Fibroblast of skin of right biceps (primary cell): ENCODE measurements around the gene MAGI2.

Experiments
- DNase-seq: peaks from one replicate; pipeline ENCODE4 v3.0.0-alpha.2; 2013

Gene MAGI2

DNA sequence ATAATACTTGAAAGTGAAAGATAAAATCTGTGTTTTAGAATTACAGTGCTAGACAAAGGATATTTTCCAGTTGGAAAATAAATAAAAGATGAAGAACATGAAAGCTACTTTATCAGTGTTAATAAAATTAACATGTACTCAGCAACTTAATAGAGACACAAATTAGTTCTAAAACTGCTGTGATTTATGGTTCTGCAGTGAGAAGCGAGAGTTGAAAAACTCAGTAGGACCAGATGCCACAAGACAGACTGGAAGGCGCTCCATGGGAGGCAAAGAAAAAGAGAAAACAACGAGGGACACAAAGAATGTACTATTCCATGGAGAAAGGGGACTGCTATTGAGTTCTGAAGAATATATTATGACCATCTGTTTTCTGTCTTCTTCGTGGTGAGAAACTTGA lies 1064.4 kb downstream of the MAGI2 start:
- no peak for DNase-seq

DNA sequence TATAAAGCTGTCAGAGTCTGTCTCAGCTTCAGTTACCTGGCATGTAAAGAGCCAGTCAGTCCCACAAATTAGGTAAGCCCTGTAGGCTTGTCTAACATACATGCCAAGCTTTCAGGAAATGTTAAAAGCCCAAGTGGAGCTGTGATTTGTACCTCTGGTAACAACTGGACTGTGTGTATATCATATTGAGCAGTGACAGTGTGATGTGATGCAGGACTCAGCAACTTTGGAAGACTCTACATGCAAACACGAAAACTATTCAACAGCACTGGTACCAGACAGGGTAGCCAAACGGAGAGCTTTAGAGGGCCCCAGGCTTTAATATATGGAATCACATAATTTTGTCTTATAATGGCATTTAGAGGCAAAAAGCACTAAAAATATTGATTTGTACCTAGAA lies 1066.9 kb downstream of the MAGI2 start:
- no peak for DNase-seq

DNA sequence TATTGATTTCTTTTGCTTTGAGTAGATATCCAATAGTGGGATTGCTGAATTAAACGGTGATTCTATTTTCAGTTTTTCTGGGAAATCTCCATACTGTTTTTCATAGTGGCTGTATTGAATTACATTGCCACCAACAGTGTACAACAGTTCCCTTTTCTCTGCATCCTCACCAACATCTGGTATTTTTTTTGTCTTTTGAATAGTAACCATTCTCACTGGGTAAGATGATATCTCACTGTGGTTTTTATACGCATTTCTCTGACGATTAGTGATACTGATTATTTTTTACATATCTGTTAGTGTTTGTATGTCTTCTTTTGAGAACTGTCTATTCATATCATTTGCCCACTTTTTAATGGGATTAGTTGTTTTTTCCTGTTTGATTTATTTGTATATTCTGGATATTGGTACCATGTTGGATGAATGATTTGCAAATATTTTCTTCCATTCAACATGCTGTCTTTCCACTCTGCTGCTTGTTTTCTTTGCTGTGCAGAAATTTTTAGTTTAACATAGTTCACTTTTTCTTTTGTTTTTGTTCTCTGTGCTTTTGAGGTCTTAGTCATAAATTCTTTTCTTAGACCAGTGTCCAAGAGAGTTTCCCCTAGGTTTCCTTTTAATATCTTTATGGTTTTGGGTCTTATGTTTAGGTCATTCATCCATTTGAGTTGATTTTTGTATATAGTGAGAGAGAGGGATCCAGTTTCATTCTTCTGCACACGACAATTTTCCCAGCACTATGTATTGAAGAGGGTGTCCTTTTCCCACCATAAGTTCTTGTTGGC lies 1070.2 kb downstream of the MAGI2 start:
- peak; percentile 14 for DNase-seq

DNA sequence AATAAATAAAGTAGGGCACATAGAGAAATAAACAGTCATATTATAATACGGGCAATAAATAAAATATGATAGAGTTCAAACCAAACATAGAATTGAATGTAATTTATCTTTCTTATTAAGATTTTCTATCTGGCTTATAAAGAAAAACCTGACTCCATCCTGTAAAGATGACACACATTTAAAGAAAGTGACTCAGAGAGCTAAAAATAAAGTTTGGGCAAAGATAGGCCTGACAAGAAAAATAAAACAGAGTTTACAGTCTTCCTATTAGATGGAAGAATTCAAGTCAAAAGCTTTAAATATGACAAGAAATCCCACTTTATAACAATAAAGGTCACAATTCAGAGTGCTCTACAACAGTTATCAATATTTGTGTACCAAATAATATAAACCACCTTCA lies 1074.3 kb downstream of the MAGI2 start:
- DNase-seq = peak; percentile 61

DNA sequence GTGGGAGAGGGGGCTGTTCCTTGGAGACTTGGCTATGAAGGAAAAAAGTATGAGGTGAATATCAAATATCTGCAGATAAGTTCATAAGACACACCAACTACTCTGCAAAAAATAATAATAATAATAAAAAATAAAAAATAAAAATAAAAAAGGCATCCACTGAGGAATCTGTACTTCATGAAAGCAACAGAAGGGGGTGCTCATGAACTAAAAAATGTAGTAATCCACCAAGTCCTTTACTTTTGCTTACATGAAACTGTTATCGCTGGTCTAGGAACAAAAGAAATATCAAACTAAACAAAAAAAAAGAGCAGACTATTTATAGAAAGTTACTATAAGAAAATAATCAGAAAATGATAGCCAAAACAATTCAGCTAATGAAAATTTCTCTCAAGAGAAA lies 1075.9 kb downstream of the MAGI2 start:
- no peak for DNase-seq

DNA sequence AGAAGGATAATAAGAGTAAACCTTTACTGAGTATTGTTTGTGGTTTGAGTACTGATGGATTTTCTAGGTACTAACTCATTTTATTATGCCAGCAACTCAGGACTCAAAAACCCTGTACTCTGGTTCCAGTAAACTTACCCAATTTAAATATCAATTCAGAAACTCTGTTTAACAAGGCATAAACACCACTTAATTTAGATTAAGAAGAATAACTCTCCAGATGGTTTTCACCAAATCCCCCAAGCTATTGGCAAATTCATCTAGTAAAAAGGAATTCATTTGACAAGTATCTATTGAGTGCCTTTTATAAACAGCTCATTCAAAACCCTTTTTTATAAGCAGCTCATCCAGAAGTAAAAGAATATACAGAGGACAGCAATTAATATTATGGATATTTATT lies 1082.5 kb downstream of the MAGI2 start:
- no peak for DNase-seq

DNA sequence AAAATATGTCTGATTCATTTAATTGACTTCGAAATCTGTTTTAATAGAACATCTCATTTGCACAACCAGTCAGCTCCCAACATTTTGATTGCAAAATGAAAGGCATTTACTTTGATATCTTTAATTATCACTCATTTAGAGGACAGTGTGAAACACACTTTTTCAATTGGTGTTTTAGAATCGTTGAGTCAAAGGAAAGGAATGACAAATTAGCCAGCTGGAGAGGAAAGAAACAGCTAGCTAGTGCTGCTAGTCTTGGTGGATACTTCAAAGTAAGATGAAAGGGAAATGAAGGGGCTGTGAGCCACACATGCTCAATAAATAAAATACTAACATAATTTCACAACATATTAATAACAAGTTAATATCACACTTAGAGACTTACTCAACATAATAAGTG lies 1084.7 kb downstream of the MAGI2 start:
- peak; percentile 45 for DNase-seq

DNA sequence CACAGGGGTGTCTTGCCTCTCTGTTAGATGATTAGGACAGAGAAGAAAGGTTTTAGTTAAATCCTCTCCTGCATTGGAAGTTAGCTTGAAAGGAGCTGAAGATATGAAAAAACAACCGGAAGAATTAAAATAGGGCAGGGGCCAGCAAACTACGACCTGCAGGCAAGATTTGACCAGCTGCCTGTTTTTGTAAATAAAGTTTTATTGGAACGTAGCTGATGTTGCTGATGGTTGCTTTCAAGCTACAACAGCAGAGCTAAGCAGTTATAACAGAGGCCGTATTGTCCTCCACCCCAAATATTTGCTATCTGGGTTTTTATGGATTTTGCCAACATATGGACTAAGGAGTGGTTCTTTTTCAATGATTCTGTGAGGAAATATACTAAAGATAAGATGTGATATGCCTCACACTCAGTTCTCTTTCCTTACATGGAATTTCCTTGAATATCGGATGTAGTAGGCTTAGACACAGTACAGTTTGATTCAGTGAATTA lies 1086.1 kb downstream of the MAGI2 start:
- no peak for DNase-seq

DNA sequence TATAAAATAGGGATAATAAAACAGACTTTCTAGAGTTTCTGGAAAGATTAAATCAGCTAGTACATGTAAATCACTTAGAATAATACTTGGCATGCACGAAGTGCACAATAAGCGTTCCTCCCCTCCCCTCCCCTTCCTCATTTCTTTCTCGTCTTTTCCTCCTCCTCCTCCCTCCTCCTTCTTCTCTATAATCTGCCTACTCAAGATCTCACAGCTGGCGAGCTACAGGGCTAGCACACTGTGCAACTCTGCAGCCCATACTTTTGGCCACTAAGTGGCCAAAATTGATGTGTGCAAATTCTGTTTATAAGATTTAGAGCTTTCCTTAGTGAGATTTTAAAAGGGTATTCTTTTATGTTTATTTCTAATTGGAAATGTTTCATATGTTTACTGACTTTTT lies 1089.6 kb downstream of the MAGI2 start:
- DNase-seq = no peak

DNA sequence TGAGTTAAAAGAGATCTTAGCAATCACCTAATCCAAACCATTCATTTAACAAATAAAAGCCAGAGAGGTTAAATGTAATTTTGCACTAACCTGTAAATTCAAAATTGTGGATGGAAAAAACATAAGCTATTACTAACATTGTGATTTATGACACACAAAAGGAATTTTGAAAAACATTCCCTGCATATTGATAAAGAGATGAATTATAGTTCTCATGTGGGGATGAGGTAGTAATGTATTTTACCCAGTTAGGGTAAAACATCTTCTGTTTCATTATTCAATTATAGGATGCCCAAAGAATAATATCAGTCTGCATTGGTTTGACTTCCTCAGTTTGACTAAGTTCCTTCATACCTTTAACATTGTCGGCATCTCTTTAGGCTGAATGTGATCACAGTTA lies 1093.6 kb downstream of the MAGI2 start:
- DNase-seq = no peak

DNA sequence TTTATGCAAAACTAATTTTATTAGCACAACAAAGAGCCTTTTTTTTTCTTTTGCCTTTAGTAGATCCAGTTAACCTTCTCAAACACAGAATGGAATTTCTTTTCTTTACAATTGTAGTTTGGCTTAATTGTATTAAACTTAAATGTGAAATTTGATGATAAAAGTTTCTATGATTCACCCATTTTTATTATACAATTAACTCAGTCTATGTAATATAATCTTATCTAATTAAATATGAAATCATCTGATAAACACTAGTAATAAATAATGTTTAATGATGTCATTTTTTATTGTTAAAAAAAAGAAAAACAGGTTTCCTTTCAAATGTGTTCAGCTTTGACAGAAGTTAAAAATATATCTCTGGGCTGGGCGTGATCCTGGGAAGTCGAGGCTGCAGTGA lies 1095.8 kb downstream of the MAGI2 start:
- no peak for DNase-seq

DNA sequence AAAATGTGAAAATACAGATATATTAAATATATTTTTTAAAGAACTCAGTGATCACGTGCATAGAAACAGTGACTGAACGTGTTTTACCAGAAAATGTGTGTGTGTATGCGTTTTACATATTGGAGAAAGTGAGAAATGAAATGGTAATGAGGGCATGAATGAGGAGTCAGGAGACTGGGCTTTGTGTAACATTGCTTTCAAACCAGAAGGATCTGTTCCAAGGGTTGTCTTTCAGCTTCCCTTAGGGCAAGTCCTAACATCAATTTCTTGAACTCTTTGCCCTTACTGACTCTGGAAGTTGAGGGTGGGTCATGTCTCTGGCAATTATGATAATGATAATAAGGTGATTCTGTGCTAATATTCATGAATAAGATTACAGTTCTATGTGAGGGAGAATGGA lies 1097.6 kb downstream of the MAGI2 start:
- no peak for DNase-seq

DNA sequence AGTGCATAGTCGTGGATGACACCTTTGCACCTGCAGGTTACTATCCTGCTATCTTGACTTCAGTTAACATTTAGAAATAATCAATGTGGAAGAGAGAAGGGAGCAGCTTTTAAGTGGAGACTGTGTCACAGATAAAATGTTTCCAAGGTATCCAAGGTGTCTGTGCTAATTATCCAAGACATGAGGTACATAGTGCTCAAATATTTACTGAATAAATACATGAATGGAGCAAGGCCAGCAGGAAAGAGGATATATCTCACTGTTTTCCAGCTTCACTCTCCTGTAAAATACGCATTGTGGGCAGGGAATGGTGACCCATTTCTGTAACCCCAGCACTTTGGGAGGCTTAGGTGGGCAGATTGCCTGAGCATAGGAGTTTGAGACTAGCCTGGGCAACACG lies 1102.5 kb downstream of the MAGI2 start:
- no peak for DNase-seq

DNA sequence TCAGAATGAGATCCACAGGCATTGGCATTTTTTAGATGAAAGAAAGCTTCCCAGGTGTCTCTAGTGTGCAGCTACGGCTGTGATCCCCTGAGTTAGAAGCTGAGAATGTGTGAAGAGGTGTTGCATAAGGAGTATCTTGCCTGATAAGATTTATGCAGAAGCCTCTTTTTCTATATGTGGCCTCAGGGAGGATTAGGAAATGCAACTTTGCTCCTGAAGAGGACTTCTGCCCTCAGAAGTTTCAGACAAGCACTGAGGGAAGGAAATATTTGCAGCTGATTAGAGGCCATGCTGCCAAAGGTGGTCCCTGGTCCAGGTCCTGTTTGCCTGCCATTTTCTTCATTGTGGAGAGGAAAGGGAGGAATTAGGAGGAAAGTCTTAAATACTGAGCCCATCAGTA lies 1103.1 kb downstream of the MAGI2 start:
- DNase-seq = no peak

DNA sequence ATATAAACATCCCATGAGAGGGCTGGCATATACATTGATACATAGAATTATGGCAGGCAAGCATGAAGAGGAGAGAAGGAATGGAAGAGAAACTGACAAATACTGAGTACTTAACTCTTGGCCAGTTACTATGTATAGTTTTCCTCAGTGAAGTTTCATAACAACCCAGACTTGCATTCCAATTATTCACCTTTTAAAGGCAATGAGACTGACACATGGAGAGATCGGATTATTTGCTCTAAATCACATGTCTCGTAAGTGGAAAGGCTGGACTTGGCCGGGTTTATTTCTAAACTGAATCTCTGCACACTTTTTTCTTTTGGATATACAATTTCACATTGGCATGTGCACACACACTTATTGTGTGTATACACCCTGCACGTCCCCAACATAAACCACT lies 1106.6 kb downstream of the MAGI2 start:
- DNase-seq = no peak

DNA sequence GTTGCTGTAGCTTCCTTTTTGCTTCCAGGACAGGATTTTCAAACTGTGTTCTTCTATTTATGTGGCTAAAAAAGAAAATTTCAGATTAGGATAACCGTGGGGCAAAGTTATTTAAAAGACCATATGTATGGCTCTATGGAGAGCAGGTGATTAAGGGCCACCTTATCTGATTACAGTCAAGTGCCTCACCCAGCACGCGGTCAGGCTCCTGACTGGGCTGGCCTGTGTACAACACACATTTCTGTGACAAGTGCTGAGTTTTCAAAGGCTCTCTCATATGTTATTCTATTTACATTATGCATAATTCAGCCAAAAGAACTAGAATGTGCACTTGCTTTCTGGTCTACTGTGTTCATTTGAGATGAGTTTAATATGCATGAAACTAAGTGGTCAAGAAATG lies 1107.5 kb downstream of the MAGI2 start:
- DNase-seq = no peak

DNA sequence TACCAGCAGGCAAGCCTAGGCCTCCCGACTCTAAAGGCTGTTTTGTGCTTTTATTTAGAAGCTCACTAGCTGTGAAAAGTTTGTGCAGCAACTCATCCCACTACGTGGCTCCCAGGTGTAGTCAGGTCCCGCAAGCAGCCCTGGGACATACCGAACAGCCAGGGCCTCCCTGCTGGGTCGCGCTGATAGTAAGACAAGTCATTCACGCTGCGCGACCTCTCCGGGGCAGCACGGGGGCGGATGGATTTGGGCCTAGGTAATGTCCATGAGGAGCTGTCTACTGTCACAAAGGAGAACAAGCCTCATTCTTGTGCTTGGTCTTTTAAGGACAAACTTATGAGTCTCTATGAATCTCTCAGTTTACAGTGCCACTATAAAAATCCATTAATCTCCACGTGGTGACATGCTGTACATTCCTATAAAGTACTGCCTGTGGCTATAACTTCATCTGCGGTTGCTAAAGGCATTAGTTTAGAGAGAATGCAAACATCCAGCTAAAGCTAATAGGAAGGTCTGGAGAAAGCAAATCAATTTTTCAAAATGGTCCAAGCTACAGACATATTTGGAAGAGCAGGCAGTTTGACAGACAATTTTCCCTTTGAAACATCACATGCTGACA lies 1108.1 kb downstream of the MAGI2 start:
- DNase-seq = peak; percentile 50

DNA sequence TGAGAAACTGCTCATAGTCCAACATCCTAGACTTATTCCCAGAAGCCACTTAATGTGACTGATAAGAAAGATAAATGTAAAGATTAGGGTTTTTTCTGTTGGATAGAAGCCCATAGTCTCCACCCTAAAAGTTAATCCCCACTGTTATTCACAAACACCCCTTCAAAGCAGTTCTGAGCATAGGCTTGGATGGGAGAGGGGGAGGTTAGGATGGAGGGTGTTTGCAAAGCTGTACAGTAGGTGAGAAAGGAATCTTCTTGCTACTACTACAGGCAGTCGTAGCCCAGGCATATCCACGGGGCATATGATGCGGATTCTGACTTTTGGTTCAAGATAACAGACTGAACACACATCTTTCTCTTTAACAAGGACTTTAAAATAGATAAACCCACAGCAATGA lies 1119.0 kb downstream of the MAGI2 start:
- no peak for DNase-seq

DNA sequence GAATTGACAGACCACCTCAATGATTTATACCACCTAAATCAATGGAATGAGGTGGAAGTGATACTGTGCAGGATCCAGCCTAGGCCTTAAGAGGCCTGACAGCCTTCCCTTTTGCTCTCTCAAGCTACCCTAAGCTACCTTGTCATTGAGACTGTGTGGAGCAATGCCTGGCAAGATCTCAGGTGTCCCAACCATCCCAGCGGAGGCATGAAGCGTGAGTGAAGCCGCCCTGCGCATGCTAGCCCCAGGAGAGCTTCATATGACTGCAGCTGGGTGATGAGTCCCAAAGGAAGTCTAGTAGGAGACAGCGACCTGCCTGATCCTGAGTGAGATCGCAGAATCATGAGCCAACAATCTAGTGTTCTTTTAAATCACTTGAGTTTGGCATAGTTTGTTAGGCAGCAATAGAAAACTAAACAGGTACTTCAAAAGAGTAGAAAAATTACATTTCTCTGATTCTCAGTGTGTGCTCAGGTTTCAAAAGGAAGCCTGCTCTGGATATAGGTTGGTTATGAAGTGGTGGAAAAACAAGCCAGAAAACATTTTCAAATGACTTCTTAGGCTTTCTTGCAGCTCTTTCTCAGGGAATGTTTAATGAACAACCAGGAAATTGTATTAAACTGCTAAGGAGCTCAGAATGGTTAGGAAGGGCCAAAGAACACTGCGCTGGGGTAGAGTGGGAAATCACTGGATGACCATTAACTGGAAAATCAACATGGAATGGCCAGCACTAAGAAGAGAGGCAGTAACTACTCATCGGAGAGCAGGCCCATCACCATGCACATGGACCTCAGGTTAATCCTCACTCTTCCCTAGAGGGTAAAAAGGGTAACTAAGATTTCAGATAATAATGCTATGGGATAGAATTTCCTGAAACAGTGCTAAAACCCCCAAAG lies 1119.7 kb downstream of the MAGI2 start:
- DNase-seq = no peak

DNA sequence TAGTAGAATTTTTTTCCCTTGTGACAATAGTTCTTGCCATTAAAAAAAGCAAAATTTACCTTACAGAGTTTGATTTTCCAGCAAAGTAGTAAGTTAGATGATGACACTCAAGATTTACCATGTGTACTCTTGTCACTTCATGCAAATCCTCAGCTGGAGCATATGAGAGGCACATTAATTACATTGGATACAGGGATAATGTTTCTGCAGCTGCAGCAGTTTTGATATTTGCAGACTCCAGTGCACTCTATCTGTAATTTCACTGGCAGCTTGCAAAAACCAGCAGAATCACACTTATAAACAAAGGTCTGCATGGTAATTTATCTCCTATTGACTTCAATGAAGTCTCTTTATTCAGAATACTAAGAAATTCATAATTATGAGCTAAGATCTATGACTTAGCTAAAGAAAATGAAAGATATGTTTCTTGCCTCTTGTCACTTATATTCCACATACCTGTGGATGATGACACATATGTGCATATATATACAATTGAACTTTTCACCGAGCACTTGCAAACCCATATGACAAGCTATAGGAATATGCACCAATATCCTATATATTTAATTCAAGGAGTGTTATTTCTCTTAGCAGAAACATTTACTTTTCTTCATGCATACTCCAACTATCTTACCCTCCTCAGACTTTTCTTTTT lies 1124.3 kb downstream of the MAGI2 start:
- peak; percentile 63 for DNase-seq

DNA sequence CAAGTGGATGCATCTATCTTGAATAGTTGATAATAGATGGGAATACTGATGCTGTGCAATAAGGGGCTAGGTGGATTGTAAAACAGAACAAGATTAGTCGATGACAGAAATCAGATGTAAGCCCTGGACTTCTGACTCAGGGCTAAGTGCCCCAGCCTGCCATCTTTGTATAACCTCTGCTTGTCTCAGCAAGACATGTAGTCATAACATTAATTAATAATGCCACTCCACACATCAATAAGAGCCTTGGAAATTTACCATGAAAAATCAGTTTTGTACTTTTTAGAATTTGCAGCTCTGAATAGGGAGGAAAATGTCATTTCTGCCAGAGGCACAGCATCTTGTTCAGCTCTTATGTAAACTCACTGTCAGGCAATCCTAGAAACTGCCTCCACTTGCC lies 1125.7 kb downstream of the MAGI2 start:
- DNase-seq = no peak

DNA sequence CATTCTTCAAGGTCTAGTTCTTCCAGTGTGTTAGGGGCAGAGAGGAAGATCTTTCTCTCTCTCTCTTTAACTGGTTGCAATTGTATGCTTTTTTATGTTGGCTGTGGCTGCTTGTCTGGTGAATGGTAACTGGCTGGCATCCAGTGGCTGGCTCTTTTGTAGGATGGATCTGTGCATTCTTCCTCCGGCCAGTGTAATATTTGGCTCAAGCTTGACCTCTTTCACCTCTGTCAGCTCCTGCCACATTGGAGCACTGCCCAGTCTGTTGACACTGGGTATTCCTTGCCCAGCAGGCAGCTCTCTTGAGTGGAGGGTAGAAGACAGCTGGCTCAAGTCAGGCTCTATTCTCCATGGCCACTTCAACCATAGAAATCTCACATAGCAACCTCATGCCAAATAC lies 1126.6 kb downstream of the MAGI2 start:
- peak; percentile 17 for DNase-seq

DNA sequence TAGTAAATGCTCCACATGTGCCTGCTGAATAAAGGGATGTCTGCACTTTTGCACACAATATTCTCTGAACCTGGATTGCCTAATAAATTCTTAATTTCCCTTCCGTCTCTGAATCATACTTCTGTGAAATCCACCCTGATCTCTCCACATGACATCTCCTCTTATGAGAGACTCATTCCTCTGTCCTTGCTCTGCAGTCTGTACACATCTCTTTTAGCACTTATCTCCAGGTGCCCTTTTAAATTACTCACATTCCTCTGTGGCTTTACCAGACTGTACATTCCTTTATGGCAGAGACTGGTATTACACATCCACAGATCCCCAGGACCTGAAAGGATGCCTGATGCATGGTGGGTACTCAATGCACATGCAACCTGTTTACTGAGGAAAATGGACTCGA lies 1127.3 kb downstream of the MAGI2 start:
- peak; percentile 78 for DNase-seq
